ENCODE results near the gene RBM47. TPM values are rescaled to one million over a fixed set of nuclear protein-coding genes. Genes with fewer than 3 reads are reported as not detected.

Gene RBM47
- total and polyA plus RNA-seq, 9 of the 15 experiments (the other 6 are each of a cell fraction or from before 2014, with no cell fraction given), result 1.4 to 6.4 (median 3.3) TPM

- Histone ChIP-seq H3K4me2 (ENCODE audit: insufficient read depth, low read length) (no peak overlapping the region), H3K9ac (ENCODE audit: insufficient read depth in 1 of 2, low read depth in 2 of 2, low read length in 2 of 2) (no peak overlapping the region), H3K27ac (ENCODE audit: extremely low read depth, low read depth, low read length) (no peak overlapping the region), H3K4me3 (no peak overlapping the region), H3K27me3 (ENCODE audit: control insufficient read depth in 2 of 2, insufficient read depth in 2 of 2, low read length in 2 of 2) (peaks cover 39 to 48% of the 10 kb centered on the region in 2 experiments), H2AFZ (ENCODE audit: low read depth, low read length) (no peak overlapping the region), H3K4me1 (replicated peaks in 1 of 2; ENCODE audit: control insufficient read depth in 2 of 2, insufficient read depth in 2 of 2, low read length in 2 of 2) (no peaks in the 10 kb centered on the region), H3K9me3 (replicated peaks; ENCODE audit: control insufficient read depth, insufficient read depth, low read depth, low read length) (no peaks in the 10 kb centered on the region), H3K36me3 (ENCODE audit: control insufficient read depth, insufficient read depth, low read length) (no peaks in the 10 kb centered on the region), H3K9me1 (ENCODE audit: control insufficient read depth, insufficient read depth, low read length) (no peaks in the 10 kb centered on the region), H3K79me2 (ENCODE audit: control insufficient read depth, insufficient read depth, low read length) (no peaks in the 10 kb centered on the region), H4K20me1 (replicated peaks; ENCODE audit: control insufficient read depth, insufficient read depth, low read length) (no peaks in the 10 kb centered on the region)
- ChIA-PET POLR2A (no interaction called here), CTCF (ENCODE audit: low intra/inter-chr PET ratio) (no interaction called here)
- TF ChIP-seq CEBPG (CRISPR knock-in tag; IDR thresholded peaks at IDR 0.05) (no peak), CEBPG (tag; conservative IDR thresholded peaks at IDR 0.05 in 1 of 2, IDR thresholded peaks at IDR 0.05 in 1 of 2) (0 out of 4 replicates have a peak, but pooled peaks of 1 of the 2 experiments have one; percentile 35), RBM14 (IDR thresholded peaks at IDR 0.05; ENCODE audit: borderline replicate concordance, insufficient read depth, low read depth, low read length) (no peak)
- ATAC-seq (no peak), DNase-seq (ENCODE audit: extremely low read depth in 1 of 4, low spot score in 3 of 4) (no peak), FAIRE-seq (no peak)
- 6% methylated on average over 3 of the region's 3 CpGs for WGBS (ENCODE audit: insufficient coverage, low coverage, missing lambda C conversion rate)
- BruUV-seq (replicated peaks), result no TSS peak
- in situ Hi-C loops (cut with MboI), result no loop called here
- intact Hi-C loops (cut with micrococcal nuclease), result no loop called here
These were observed 22.4 kb downstream of the RBM47 start for GRCh38 chr4:40607221-40607620.

GRCh38 chr4:40606239-40606767, 23.4 kb downstream of the RBM47 start:
- no peaks in the 10 kb centered on the region for H3K79me2 ChIP-seq (ENCODE audit: control insufficient read depth, insufficient read depth, low read length)
- TF ChIP-seq CTCF (IDR thresholded peaks at IDR 0.05 in 2 of 3, conservative IDR thresholded peaks at IDR 0.05 in 1 of 3; ENCODE audit: insufficient read depth in 2 of 3, low read depth in 1 of 3, low read length in 3 of 3) (peak in 2 of 3 experiments; percentile 24 to 35; a peak in 4 of 6 replicates), MEIS2 (IDR thresholded peaks at IDR 0.05; ENCODE audit: partially characterized antibody) (peak; percentile 66)

More at GRCh38 chr4:40606239-40606767, 23.4 kb downstream of the RBM47 start:
- no TSS peak for BruUV-seq (replicated peaks)
- Histone ChIP-seq H3K36me3 (ENCODE audit: control insufficient read depth, insufficient read depth, low read length) (no peaks in the 10 kb centered on the region), H3K27ac (ENCODE audit: extremely low read depth, low read depth, low read length) (no peak overlapping the region), H3K9me1 (ENCODE audit: control insufficient read depth, insufficient read depth, low read length) (no peaks in the 10 kb centered on the region), H3K27me3 (ENCODE audit: control insufficient read depth in 2 of 2, insufficient read depth in 2 of 2, low read length in 2 of 2) (peaks cover 39 to 56% of the 10 kb centered on the region in 2 experiments), H3K4me3 (no peak overlapping the region), H4K20me1 (replicated peaks; ENCODE audit: control insufficient read depth, insufficient read depth, low read length) (no peaks in the 10 kb centered on the region), H3K4me1 (replicated peaks in 1 of 2; ENCODE audit: control insufficient read depth in 2 of 2, insufficient read depth in 2 of 2, low read length in 2 of 2) (no peaks in the 10 kb centered on the region), H3K9me3 (replicated peaks; ENCODE audit: control insufficient read depth, insufficient read depth, low read depth, low read length) (no peaks in the 10 kb centered on the region), H3K4me2 (ENCODE audit: insufficient read depth, low read length) (no peak overlapping the region), H2AFZ (ENCODE audit: low read depth, low read length) (no peak overlapping the region), H3K9ac (ENCODE audit: insufficient read depth in 1 of 2, low read depth in 2 of 2, low read length in 2 of 2) (no peak overlapping the region)
- in situ Hi-C loops (cut with MboI), result no loop called here
- ATAC-seq, result peak; percentile 84
- CTCF ChIA-PET (ENCODE audit: low intra/inter-chr PET ratio), result no interaction called here
- intact Hi-C loops (cut with micrococcal nuclease), result no loop called here
- 0% methylated on average over 6 of the region's 6 CpGs for WGBS (ENCODE audit: insufficient coverage, low coverage, missing lambda C conversion rate)
- POLR2A ChIA-PET, result no interaction called here
- no peak for DNase-seq (ENCODE audit: extremely low read depth in 1 of 4, low spot score in 3 of 4)
- no peak for FAIRE-seq
